Right atrium auricular region (tissue), 2 donors: Measurements from ENCODE around the gene GORASP1. TPM values are rescaled to one million over a fixed set of nuclear protein-coding genes. Genes with fewer than 3 reads are reported as not detected.

Experiments
- DNase-seq: peaks from one replicate; pipeline ENCODE4 v3.0.0-alpha.2; 2019; ENCODE audit warnings: low spot score
- H3K27ac ChIP-seq, 2 donors: fragments of 200-600 bp; sonication (generic); 1 replicate in 1 of 2; 2 replicates in 1 of 2; pipeline ENCODE4 v1.5.1; 2016 to 2019
- H3K27me3 ChIP-seq, 2 donors: fragments of 200-600 bp; sonication (generic); one replicate each; pipeline versions ENCODE4 v1.5.1 to v1.6.0; 2017 to 2019
- H3K36me3 ChIP-seq: fragments of 200-600 bp; sonication (generic); one replicate; pipeline ENCODE4 v1.5.1; 2016
- H3K4me1 ChIP-seq, 2 donors: fragments of 200-600 bp; sonication (generic); one replicate each; pipeline versions ENCODE4 v1.5.1 to v1.6.0; 2017 to 2019
- H3K4me3 ChIP-seq, 2 donors: fragments of 200-600 bp; sonication (generic); 1 replicate in 1 of 2; 2 replicates in 1 of 2; pipeline ENCODE4 v1.5.1; 2017 to 2019; ENCODE audit warnings: mild to moderate bottlenecking in 1 of 2, moderate library complexity in 1 of 2
- H3K9me3 ChIP-seq, 2 donors: fragments of 200-600 bp; sonication (generic); one replicate each; pipeline ENCODE4 v1.5.1; 2019
- total RNA-seq, 2 donors: library from RNA; depleted of rRNA; stranded (reverse); fragments of >200 nt; gene quantifications; one replicate each; pipeline ENCODE4 v1.1.0, GENCODE V29; 2016
- TF ChIP-seq, protein P1 (sequence below), 2 donors: fragments of 200-600 bp; sonication (generic); IDR thresholded peaks; one replicate each; pipeline ENCODE4 v1.5.1; 2019; ENCODE audit warnings: antibody characterized with exemption in 2 of 2

Gene GORASP1
- total RNA-seq, 2 donors from 2014 or later = 34.3 to 38.8 TPM

GRCh38 chr3:39110041-39110639 lies 2.7 kb upstream of the GORASP1 start:
- Histone ChIP-seq H3K36me3 (no peaks in the 10 kb centered on the region), H3K27ac (no peak overlapping the region), H3K4me3 (no peak overlapping the region), H3K4me1 (peaks cover 0 to 29% of the 10 kb centered on the region in 2 donors), H3K9me3 (no peaks in the 10 kb centered on the region), H3K27me3 (no peaks in the 10 kb centered on the region)
- no peak for DNase-seq
- TF ChIP-seq, protein P1, sequence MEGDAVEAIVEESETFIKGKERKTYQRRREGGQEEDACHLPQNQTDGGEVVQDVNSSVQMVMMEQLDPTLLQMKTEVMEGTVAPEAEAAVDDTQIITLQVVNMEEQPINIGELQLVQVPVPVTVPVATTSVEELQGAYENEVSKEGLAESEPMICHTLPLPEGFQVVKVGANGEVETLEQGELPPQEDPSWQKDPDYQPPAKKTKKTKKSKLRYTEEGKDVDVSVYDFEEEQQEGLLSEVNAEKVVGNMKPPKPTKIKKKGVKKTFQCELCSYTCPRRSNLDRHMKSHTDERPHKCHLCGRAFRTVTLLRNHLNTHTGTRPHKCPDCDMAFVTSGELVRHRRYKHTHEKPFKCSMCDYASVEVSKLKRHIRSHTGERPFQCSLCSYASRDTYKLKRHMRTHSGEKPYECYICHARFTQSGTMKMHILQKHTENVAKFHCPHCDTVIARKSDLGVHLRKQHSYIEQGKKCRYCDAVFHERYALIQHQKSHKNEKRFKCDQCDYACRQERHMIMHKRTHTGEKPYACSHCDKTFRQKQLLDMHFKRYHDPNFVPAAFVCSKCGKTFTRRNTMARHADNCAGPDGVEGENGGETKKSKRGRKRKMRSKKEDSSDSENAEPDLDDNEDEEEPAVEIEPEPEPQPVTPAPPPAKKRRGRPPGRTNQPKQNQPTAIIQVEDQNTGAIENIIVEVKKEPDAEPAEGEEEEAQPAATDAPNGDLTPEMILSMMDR (IDR thresholded peaks at IDR 0.05) = no peak

DNA sequence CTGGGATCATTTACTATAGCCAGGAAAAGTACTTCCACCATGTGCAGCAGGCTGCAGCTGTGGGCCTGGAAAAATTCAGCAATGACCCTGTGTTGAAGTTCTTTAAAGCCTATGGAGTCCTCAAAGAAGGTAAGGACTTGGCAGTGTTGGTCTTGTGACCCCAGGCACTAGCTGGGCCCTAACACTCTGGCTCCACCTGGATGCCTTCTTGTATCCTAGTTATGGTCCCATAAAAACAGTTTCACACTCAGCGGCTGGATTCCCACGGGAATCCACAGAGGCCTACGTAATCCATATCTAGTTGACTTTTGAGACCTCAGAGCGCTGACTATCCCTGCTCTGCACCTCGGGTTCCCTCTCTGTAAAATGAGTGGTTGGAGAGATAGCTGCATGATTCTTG lies 1.7 kb upstream of the GORASP1 start:
- Histone ChIP-seq H3K27me3 (no peaks in the 10 kb centered on the region), H3K4me1 (peaks cover 0 to 40% of the 10 kb centered on the region in 2 donors)
- TF ChIP-seq, protein P1 (IDR thresholded peaks at IDR 0.05) = no peak

GRCh38 chr3:39108200-39108710 lies 828 bp upstream of the GORASP1 start:
- Histone ChIP-seq H3K4me1 (peaks cover 0 to 48% of the 10 kb centered on the region in 2 donors), H3K36me3 (no peaks in the 10 kb centered on the region), H3K27me3 (no peaks in the 10 kb centered on the region), H3K9me3 (no peaks in the 10 kb centered on the region), H3K4me3 (peak overlapping the region; percentile 84 to 95), H3K27ac (peak overlapping the region; percentile 92 to 95)
- TF ChIP-seq, protein P1 (IDR thresholded peaks at IDR 0.05) = no peak
- DNase-seq = no peak

More for the DNA sequence above, 1.7 kb upstream of the GORASP1 start:
- Histone ChIP-seq H3K27ac (no peak overlapping the region), H3K9me3 (no peaks in the 10 kb centered on the region), H3K4me3 (no peak overlapping the region), H3K36me3 (no peaks in the 10 kb centered on the region)
- DNase-seq = no peak

GRCh38 chr3:39106851-39107387 lies 508 bp downstream of the GORASP1 start:
- DNase-seq = no peak
- no peaks in the 10 kb centered on the region for H3K27me3 ChIP-seq
- no peaks in the 10 kb centered on the region for H3K36me3 ChIP-seq
- peaks cover 0 to 53% of the 10 kb centered on the region in 2 donors for H3K4me1 ChIP-seq
- H3K27ac ChIP-seq = peak overlapping the region; percentile 92 to 95
- H3K9me3 ChIP-seq = no peaks in the 10 kb centered on the region
- TF ChIP-seq, protein P1 (IDR thresholded peaks at IDR 0.05) = no peak
- H3K4me3 ChIP-seq = peak overlapping the region; percentile 84 to 95

- Histone ChIP-seq H3K4me3 (peak overlapping the region; percentile 84 to 95), H3K27ac (peak overlapping the region; percentile 92 to 95), H3K4me1 (peaks cover 0 to 57% of the 10 kb centered on the region in 2 donors), H3K27me3 (no peaks in the 10 kb centered on the region), H3K36me3 (no peaks in the 10 kb centered on the region), H3K9me3 (no peaks in the 10 kb centered on the region)
- peak; percentile 57 for DNase-seq
- TF ChIP-seq, protein P1 (IDR thresholded peaks at IDR 0.05) = no peak
These were observed 1.1 kb downstream of the GORASP1 start for GRCh38 chr3:39106281-39106811.
